ENCODE data around the gene KLHL17.

DNA sequence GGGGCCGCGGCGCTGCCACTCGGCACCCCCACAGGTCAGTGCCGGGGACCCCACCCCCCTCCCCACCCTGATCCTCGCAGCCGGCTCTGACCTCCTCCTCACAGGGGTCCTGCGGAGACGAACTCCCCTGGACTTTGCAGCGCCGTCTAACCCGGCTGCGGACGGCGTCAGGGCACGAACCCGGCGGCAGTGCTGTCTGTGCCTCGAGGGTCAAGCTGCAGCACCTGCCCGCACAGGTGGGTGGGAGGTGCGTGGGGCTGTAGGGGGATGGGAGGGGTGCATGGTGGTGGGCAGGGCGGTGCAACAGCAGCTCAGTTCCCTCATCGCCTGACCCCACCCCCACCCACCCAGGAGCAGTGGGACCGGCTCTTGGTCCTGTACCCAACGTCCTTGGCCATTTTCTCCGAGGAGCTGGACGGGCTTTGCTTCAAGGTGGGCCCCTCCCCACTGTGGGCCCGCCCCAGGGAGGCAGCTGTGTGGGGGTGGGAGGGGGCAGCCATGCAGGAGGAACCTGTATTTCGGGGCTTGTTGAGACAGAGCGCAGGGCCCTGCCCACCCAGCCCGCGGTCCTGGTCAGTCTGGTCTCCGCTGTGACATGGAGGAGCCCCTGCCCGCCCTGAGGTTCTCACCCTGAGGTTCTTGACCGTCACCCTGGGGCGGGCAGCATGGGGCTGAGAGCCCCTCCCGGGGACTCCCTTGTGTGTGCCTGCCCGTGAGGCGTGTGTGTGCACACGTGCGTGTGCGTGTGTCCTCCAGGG lies 10.8 kb downstream of the KLHL17 start:
- TF ChIP-seq, protein P1, sequence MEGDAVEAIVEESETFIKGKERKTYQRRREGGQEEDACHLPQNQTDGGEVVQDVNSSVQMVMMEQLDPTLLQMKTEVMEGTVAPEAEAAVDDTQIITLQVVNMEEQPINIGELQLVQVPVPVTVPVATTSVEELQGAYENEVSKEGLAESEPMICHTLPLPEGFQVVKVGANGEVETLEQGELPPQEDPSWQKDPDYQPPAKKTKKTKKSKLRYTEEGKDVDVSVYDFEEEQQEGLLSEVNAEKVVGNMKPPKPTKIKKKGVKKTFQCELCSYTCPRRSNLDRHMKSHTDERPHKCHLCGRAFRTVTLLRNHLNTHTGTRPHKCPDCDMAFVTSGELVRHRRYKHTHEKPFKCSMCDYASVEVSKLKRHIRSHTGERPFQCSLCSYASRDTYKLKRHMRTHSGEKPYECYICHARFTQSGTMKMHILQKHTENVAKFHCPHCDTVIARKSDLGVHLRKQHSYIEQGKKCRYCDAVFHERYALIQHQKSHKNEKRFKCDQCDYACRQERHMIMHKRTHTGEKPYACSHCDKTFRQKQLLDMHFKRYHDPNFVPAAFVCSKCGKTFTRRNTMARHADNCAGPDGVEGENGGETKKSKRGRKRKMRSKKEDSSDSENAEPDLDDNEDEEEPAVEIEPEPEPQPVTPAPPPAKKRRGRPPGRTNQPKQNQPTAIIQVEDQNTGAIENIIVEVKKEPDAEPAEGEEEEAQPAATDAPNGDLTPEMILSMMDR (IDR thresholded peaks at IDR 0.05; ENCODE audit: low read length) = no peak
- TF ChIP-seq EZH2 (IDR thresholded peaks at IDR 0.05; ENCODE audit: borderline replicate concordance, low read length) = no peak
